HG03457 (cell line): ENCODE data around the gene PEX14.

Experiments used
- ATAC-seq: cut with Tn5 transposase; IDR thresholded peaks from one replicate; pipeline ENCODE4 v1.9.1; 2021; ENCODE audit warnings: moderate number of reproducible peaks; ENCODE audit not compliant: unreplicated experiment

PEX14 gene

DNA sequence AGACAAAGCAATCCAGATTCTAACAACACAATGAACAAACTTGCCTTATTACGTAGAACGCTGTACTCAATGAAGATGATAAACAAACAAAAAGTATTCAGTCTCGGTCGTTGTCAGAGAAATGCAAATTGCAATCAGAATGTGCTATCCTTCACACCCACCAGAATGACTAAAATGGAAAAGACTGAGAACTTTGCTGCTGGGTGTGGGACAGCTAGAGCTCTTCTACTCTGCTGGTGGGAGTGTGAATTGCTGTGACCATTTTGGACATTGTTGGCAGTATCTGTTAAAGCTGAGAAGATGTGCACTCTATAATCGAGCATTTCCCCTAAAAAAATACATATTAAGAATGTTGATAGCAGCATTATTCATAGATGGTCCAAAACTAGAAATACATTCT lies 111.4 kb downstream of the PEX14 start:
- no peak for ATAC-seq

DNA sequence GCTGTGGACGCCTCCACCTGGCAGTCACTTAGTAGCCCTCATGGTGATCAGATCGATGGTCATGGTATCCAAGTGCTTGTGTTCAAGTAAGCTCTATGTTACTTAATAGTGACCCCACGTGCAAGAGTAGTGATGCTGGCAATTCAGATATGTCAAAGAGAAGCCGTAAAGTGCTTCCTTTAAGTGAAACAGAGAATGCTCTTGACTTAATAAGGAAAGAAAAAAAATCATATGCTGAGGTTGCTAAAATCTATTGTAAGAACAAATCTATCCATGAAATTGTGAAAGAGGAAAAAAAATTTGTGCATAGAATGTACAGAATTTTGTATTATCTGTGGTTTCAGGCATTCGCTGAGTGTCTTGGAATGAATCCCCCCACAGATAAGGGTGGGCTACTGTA lies 113.9 kb downstream of the PEX14 start:
- ATAC-seq, result no peak

DNA sequence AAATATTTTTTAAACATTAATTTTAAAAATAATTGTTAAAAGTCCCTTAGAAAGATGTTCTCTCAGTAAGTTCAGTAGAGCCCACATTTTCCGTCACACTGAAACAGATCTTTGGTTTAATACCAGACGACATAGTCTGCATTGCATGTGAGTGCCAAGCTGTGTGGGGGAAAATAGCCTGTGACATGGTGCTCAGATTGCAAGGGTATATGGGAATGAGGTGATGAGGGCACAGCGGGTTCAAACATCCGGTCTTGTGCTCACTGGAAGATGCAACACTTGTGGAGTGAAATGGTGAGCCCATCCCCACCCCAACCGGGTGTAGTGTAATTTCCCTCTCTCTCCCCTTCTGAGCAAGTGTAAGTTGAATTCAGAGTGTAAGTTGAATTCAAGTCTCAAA lies 114.3 kb downstream of the PEX14 start:
- no peak for ATAC-seq

DNA sequence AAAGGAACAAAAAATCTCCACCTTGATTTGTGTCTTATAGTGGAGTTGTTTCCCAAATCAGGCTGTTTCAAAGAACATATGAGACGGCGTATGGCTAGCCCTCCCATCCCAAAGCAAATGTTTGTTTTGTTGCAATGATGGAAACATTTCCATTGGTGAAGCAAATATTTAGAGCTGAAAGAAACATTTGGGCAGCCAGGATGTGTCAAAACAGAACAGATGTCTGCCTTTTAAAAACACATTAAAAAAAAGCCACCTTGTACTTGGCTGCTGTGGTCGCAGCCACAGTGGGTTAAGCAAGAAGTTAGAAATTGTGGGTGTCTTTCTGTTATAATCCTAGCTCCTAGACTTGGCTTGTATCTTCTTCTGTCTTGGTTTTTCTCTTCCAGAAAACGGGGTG lies 116.3 kb downstream of the PEX14 start:
- ATAC-seq, result no peak

DNA sequence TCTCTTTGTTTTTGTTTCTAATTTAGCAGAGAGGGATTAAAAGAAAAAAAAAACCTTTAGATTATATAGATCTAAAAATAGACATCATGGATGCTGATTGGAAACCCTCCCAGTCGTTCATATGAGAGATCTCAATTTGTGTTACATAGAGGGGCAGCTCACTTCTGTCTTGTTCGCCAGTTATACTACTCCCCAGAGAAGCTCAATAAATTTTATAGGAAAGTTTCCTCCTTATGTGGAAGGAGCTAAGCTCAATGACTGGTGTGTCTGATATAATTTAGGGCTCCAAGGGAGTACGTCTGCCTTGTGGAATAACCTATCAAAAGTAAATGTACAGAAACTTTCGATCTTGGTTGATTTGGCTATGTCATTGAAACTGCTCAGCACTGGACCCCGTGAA lies 117.6 kb downstream of the PEX14 start:
- ATAC-seq, result no peak

DNA sequence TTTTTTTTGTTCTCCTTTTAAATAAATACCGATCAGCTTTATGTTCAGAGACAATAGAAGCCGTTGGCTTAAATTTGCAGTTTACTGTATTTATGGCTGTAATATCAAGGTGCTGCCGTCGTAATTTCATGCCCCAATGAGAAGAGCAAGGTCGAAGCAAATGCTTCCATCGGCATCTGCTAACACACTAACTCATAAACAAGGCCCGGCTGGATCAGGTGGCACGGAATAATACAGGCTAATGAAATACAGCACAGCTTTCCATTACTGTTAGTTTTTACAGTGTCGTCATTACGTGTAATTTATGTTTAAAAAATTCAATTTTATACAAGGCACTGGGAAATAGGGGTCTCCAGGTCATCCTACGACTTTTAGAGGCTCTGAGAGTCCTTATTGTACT lies 119.0 kb downstream of the PEX14 start:
- ATAC-seq, result no peak

DNA sequence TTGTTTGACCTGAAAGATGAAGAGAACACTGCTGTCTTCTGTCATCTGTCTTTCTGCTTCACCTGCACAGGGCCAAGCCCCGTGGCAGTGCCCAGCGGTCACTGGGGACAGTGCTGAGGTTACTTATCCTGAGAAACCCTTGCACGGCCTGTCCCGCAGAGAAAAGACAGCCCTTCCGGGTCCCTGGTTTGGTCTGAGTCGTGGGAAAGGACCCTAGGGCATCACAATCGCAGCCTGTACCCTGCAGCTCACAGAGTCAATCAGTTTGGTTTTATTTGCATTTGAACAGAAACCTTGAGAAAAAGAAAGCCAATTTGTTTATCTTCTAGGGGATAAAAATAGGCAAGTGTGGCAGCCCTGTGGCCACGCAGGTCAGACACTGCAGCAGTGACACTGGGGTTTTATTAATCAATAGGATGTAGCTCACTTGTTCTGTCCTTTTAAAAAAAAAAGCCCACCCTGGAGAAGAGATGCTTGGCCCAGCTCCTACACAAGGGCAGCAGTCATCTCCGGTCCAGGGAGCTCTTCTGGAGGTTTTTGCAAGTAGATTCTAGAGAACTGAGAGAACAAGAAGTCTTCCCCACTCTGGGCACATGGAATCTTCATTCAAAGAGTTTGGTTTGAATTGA lies 120.0 kb downstream of the PEX14 start:
- no peak for ATAC-seq

DNA sequence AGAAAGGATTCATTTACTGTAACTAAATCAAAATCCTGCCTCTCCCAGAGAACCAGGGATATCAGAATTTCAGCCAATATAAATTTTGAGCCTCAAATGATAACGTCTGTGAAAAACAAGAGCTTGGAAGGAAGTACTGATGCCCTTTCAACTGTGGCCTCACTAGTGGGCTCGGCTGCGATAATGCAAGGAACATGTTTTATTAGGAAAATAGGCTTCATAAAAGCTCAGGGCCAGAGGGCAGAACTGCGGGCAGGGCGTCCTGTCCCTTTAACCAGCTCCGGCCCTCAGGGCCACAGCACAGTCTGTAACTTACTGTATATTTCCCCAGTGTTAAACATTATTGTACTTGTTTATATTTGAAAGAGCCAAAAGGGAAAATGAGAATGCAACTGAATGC lies 122.0 kb downstream of the PEX14 start:
- no peak for ATAC-seq

DNA sequence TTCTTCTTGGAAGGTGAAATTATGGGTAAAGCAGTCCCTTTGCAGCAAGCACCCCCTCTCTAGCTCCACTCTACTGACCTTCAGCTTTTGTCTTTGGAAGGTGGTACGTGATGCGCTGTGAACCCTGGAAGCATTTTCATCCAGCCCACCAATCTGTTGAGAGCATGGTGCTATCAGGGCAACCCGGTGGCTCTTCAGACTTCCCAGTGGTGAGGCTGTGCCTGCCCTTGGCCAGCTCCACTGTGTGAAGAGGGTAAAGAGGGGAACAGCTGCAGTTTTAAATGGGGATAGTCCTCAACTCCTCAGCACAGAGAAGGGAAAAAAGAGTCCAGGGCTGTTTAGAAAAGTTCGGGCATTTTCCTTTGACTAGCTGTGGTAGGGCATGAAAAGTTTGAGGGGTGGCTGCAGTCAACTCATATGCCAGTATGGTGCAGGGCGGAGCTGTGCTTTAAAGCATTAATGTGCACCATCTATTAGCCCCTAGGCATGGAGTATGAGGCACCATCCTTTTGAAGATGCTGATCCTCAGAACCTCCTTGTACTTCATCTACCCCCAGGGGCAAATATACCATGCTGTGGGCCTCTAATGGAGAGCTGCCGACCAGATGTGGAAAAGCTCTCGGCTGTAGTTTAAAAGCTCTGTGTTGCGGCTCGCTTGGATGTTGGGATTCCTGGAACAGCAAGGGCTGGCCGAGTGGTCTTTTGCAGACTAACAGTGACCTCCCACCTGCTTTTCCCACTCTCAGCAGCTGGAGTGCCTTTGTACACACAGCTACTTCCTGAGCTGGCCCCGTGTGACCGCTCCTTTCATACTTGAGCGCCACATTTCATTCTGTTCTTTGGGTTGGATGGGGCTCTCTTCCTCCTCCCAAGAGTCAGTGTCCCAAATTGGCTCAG lies 123.0 kb downstream of the PEX14 start:
- ATAC-seq, result no peak

DNA sequence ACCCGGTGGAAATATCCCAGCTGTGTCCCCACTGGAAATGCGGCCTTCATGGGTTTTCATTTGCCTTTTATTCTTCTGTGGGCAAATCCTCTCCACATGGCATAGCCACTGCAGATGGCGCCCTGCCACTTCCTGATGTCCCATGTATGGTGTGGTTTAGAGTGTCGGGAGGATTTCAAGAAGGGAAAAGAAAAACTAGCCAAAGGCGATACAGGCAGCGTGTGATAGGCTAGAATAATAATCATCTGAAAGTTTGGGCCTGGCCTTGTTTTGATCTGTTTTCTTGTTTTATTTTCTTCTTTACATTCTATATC lies 123.6 kb downstream of the PEX14 start:
- ATAC-seq, result no peak

DNA sequence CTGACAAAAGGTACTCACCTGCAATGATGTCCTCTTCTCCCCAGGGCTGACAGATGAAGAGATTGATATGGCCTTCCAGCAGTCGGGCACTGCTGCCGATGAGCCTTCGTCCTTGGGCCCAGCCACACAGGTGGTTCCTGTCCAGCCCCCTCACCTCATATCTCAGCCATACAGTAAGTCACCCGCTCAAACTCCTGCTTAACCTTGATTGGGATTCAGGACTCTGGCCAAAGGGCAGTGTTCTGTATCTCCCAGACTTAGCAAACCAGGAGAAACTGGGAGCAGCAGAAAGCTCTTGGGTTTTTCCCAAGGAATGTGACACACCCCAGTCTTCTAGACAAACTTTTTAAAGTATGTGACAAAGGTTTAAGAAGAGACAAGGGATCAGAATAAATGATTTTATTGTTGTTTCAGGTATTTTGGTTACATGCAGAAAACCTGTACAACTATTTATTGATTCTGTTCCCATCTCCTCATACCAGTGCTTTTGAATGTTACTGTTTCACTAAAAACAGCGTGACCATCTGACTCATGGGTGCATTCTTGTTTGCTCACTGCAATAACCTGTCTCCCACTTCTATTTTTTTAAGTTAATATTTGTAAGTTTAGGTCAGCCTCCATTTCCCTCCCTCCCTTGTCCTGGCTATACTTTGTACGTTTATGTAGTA lies 124.6 kb downstream of the PEX14 start:
- ATAC-seq, result no peak

DNA sequence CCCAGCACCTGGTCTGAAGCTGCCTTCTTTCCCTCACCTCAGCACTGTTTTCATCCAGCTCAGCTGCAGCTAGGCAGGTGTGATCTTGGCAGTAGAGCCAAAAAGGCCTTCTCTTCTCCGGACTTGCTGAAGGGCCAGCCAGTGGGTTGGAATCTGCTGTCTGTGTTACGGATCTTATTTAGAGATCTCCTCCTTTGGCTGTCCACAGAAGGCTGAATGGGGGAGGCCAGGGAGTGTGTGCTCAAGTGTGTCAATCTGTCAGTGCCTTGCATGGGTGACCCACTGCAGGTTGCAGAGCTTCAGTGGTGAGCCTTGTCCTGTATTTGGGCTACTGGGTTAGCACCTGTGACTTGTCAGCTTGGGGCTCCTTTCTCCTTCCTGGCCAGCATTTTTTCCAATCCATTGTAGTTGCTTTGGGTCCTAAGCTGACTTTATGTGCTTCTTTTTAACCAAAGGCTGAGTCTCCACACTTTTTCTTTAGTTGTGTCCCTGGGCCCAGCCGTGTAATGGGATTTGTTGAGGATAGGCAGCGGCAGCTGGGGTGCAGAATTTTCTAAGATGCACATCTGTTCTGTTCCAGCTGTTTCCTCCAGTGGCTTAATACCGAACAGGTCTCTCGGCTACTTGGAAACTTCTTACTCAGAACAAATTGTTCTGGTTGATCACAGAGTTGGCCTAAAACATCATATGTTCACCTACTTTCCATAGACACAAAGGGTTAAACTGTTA lies 126.8 kb downstream of the PEX14 start:
- no peak for ATAC-seq

DNA sequence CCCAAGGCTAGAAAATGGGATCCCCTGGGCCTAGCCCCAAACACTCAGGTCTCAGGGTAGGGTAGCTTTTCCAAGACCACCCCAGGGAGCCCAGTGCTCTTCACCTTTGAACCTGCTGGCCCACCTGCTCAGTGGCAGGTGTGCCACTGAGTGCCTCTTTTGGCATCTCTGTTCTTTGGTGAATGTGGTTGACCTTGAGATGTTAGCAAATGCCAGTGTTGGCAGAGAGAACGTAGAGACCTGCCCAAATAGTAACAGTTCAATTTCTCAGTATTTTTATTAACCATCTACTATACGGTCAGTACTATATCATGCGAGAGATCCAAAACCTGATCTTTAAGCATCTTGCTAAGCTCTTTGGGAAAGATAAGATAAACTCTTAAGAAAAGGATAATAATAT lies 128.2 kb downstream of the PEX14 start:
- no peak for ATAC-seq

DNA sequence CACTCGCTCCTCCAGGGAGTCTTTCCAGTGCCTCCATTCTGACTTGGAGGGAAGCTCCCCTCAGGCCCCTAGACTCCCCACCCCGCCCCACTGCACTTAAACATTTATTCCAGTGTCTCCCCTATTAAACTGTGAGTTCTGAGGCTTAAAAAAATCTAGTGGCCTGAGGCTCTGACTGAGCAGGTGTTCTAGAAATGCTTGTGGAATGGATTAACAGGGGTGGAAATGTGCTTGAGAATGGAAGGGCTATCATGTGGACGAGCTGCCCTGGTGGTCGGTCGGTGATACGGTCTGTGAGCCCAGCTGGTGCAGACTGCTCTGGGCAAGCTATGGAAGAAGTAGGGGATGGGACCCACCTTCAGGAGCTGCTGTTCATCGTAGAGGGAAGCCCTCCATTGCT lies 130.2 kb downstream of the PEX14 start:
- ATAC-seq, result no peak

DNA sequence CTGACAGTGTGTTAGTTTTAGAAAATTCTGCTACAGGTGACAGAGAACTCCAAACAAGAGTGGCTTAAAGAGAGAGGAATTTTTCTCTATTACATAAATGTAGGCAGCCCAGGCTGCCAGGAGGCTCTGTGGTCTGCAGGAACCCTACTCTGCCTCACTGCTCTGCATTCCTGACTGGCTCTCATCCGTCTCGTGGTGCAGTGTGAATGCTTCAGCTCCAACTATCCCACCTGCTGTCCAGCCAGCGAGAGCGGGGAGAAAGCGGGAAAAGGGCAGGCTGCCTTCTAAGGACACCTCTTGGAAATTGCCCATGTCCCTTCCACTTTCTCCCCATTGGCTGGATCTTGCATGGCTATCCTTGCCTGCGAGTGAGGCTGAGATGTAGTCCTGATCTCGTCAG lies 131.3 kb downstream of the PEX14 start:
- no peak for ATAC-seq

DNA sequence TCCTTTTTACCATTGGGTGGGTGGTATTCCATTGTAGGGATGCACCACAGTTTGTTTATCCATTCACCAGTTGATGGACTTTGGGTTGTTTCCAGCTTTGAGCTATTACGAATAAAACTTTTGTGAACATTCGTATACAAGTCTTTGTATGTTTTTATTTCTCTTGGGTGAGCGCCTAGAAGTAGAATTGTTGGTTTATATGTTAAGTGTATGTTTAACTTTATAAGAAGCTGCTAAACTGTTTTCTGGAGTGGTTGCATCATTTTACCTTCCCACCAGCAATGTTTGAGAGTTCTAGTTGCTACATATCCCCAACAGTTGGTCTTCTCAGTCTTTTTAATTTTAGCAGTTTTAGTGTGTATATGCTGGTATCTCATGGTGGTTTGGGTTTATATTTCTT lies 132.5 kb downstream of the PEX14 start:
- ATAC-seq, result no peak

DNA sequence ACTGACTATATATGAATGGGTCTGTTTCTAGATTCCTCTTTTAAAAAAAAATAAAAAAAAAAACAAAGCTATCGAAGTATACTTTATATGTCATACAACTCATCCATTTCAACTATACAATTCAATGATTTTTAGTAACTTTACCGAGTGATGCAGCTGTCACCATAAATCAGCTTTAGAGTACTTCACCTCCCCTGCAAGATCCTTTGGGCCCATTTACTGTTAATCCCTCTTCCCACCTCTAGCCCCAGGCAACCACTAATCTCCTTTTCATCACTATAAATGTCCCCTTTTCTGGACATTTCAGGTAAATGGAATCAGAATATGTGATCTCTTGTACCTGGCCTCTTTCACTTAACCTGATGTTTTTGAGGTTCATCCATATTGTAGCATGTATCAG lies 133.9 kb downstream of the PEX14 start:
- no peak for ATAC-seq

DNA sequence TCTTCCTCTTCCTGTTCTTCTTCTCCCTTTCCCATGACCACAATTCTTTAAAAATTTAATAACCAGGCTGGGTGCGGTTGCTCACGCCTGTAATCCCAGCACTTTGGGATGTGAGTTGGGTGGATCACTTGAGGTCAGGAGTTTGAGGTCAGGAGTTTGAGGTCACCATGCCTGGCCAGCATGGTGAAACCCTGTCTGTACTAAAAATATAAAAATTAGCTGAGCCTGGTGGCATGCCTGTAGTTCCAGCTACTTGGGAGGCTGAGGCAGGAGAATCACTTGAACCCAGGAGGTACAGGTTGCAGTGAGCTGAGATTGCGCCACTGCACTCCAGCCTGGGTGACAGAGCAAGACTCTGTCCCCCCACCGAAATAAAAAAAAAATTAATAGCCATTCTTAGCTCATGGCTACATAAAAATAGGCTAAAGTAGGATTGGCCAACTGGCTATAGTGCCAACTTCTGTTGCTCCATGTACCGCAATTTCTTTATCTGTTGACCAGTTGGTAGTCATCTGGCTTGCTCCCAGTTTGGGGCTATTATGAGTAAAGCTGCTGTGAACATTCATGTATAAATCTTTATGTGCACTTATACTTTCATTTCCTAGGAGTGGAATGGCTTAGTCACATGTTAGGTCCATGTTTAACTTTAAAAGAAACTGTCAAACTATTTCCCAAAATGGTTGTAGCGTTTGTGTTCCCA lies 136.3 kb downstream of the PEX14 start:
- ATAC-seq, result no peak

DNA sequence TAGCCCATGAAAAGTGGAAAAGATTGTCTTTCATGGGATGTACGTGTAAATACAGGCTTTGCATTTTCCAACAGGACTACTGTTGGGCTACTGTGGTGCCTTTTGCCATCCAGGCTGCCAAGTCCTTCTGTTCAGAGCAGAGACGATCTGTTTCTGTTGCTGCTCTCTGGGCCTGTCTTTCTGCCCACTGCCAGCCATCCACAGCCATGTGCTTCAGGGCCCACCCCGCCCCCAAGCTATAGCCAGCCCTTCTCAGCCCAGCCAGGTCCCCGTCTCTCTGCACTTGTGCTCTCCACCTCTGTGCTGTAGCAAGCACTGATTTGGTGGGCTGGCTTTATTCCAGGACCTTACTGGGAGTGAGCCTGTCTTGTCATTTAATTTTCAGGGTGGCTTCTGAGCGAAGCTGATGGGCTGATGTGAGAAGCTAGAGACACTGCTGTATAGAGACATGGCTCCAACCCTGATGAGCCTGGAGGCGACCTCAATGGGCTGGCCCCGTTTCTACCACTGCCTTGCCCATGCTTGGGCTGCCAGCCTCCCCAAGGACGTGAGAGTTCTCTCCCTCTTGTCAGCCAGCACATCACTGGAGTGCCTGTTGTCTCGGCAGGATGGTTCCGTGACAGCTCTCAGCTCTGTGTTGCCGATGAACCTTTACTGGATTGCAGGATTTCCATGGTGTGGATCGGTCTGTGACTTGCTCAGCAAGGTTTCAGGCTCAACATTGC lies 137.8 kb downstream of the PEX14 start:
- no peak for ATAC-seq

DNA sequence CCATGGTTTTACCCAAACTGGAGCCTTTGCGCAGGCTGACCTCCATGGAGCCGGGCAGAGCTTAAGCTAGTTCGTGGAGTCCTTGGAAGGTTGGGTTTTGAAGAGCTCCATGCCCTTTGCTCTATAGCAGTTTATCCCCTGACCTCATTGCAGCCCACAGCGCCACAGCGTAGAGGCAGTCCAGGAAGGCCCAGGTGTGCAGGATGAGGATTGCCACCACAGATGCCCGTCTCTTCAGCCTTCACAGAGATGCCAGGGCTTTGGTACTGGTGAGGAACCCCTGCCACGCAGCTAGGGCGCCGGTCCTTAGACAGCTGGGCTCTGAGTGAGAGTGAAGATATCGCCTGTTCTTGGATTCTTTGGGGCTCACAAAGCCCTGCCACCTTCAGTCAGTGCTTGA lies 138.6 kb downstream of the PEX14 start:
- no peak for ATAC-seq
